ENCODE results near the gene PIANP. TPM values are rescaled to one million over a fixed set of nuclear protein-coding genes. Genes with fewer than 3 reads are reported as not detected.
A peak's percentile ranks its signal among the peaks of the same experiment; 100 is the strongest.
"Not testable (repeated sequence)": the region's sequence is repeated elsewhere in the genome, so short reads cannot be mapped to it uniquely, and the experiment has no call there.

Gene PIANP, protein sequence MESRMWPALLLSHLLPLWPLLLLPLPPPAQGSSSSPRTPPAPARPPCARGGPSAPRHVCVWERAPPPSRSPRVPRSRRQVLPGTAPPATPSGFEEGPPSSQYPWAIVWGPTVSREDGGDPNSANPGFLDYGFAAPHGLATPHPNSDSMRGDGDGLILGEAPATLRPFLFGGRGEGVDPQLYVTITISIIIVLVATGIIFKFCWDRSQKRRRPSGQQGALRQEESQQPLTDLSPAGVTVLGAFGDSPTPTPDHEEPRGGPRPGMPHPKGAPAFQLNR
- not detected for total RNA-seq

DNA sequence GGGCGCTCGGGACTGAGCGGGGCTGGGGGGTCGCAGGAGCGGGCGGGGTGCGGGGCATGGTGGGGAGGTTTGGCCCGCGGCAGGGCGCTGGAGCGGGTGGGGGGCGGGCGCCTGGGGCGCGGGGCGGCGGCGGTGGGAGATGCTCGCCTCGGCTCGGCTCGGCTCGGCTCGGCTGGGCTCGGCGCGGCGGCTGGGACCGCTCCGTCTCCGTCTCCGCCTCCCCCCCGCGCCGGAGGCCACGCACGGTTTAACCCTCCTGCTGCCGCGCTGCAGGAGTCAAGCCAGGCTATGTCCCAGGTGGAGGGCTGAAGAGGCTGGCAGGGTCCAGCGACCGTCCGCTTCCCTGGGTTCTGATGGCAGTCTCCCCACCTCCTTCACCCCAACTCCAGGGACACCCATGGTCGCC lies at the start of gene PIANP:
PIANP (minus strand) TSS at position 170 of the 406 bp plus-strand sequence. CDS start 2,754 bp downstream, outside the sequence.
- POLR2A ChIA-PET, result no interaction called here
- peak; percentile 38 for DNase-seq
- CTCF ChIA-PET, result no interaction called here
- H3K4me3 Mint-ChIP-seq, result peak within 1 kb of the TSS; percentile 51
- H3K27ac Mint-ChIP-seq, result no peak within 1 kb of the TSS
- peaks cover 18% of the 10 kb centered on the region for H3K4me1 Mint-ChIP-seq (ENCODE audit: low read depth)
- H3K27me3 Mint-ChIP-seq (ENCODE audit: low read depth), result peaks cover 59% of the 10 kb centered on the region
- H3K36me3 Mint-ChIP-seq (ENCODE audit: low read depth), result no peaks in the 10 kb centered on the region
- no peaks in the 10 kb centered on the region for H3K9me3 Mint-ChIP-seq (ENCODE audit: insufficient read depth)
- peak; percentile 79 for ATAC-seq

DNA sequence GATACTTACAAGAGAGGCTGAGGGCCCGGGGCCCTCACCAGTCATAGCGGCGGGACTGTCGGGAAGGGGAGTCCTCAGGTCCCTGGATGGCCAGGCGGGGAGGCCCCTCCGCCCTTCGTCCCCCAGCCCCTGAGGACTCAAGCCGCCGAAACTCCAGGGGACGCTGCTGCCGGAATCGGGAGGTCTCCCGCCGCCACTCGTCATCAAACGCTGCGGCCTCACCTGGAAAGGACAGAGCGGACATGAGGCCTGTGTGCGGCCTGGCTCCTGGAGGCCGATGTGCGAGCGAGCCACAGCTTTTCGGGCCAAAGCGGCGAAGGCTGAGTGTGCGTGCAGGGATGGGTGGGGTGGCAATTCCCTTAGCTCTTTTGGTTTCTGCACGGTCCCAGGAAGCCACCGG lies 48.1 kb upstream of the PIANP start:
- ChIA-PET CTCF (no interaction called here), POLR2A (interaction anchor here (1.4 kb wide), 1 partner anchor 25 kb away, joined by 3 read pairs; the partner anchor contains the start of gene COPS7A)
- H3K4me3 Mint-ChIP-seq, result no peak overlapping the region
- H3K27me3 Mint-ChIP-seq (ENCODE audit: low read depth), result no peaks in the 10 kb centered on the region
- H3K9me3 Mint-ChIP-seq (ENCODE audit: insufficient read depth), result no peaks in the 10 kb centered on the region
- no peak for DNase-seq
- peaks cover 53% of the 10 kb centered on the region for H3K36me3 Mint-ChIP-seq (ENCODE audit: low read depth)
- ATAC-seq, result no peak
- H3K4me1 Mint-ChIP-seq (ENCODE audit: low read depth), result peaks cover 41% of the 10 kb centered on the region
- H3K27ac Mint-ChIP-seq, result no peak overlapping the region

- POLR2A ChIA-PET, result no interaction called here
- ATAC-seq (no peak), DNase-seq (no peak)
- H3K27me3 Mint-ChIP-seq (ENCODE audit: low read depth), result no peaks in the 10 kb centered on the region
- H3K4me3 Mint-ChIP-seq, result no peak overlapping the region
- no peaks in the 10 kb centered on the region for H3K9me3 Mint-ChIP-seq (ENCODE audit: insufficient read depth)
- CTCF ChIA-PET, result no interaction called here
- peaks cover 53% of the 10 kb centered on the region for H3K36me3 Mint-ChIP-seq (ENCODE audit: low read depth)
- peak overlapping the region; percentile 35 for H3K27ac Mint-ChIP-seq
- H3K4me1 Mint-ChIP-seq (ENCODE audit: low read depth), result peaks cover 36% of the 10 kb centered on the region
Observed at GRCh38 chr12:6747216-6747615, 46.6 kb upstream of the PIANP start.

- DNase-seq (peak; percentile 66), ATAC-seq (peak; percentile 86)
- ChIA-PET CTCF (interaction anchor here (0.8 to 6.5 kb wide), 5 partner anchors 8 to 83 kb away, joined by 3 to 30 read pairs (median 5); partner anchors contain the start of genes MLF2 and PTMS), POLR2A (interaction anchor here (1.0 to 2.1 kb wide), 4 partner anchors 22 to 57 kb away, joined by 3 to 7 read pairs (median 4); partner anchors contain the start of genes COPS7A and ZNF384)
- H3K9me3 Mint-ChIP-seq (ENCODE audit: insufficient read depth), result no peaks in the 10 kb centered on the region
- H3K27me3 Mint-ChIP-seq (ENCODE audit: low read depth), result no peaks in the 10 kb centered on the region
- H3K4me3 Mint-ChIP-seq, result peak overlapping the region; percentile 0
- H3K27ac Mint-ChIP-seq, result peak overlapping the region; percentile 90
- peaks cover 24% of the 10 kb centered on the region for H3K4me1 Mint-ChIP-seq (ENCODE audit: low read depth)
- H3K36me3 Mint-ChIP-seq (ENCODE audit: low read depth), result peaks cover 42% of the 10 kb centered on the region
Observed at GRCh38 chr12:6745741-6746525, 45.3 kb upstream of the PIANP start.

DNA sequence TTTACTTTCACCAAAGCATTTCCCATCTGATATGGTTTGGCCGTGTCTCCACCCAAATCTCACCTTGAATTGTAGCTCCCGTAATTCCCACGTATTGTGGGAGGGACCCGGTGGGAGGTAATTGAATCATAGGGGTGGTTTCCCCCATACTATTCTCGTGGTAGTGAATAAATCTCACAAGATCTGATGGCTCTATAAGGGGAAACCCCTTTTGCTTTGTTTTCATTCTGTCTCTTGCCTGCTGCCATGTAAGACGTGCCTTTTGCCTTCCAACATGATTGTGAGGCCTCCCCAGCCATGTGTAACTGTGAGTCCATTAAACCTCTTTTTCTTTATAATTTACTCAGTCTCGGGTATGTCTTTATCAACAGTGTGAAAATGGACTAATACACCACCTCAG lies 42.7 kb upstream of the PIANP start:
- ChIA-PET CTCF (interaction anchor here (6.5 kb wide), 1 partner anchor 10 kb away, joined by 30 read pairs; the partner anchor contains the start of gene MLF2), POLR2A (interaction anchor here (2.3 kb wide), 1 partner anchor 9 kb away, joined by 6 read pairs; the partner anchor contains the start of gene MLF2)
- H3K27me3 Mint-ChIP-seq (ENCODE audit: low read depth); H3K9me3 Mint-ChIP-seq (ENCODE audit: insufficient read depth); H3K4me3 Mint-ChIP-seq; DNase-seq; ATAC-seq; H3K27ac Mint-ChIP-seq: not testable (repeated sequence)
- Mint-ChIP-seq H3K4me1 (ENCODE audit: low read depth) (peaks cover 20% of the 10 kb centered on the region), H3K36me3 (ENCODE audit: low read depth) (peaks cover 28% of the 10 kb centered on the region)

GRCh38 chr12:6742834-6743233 lies 42.2 kb upstream of the PIANP start:
- H3K4me1 Mint-ChIP-seq (ENCODE audit: low read depth), result peaks cover 20% of the 10 kb centered on the region
- DNase-seq, result no peak
- CTCF ChIA-PET, result interaction anchor here (0.7 to 6.5 kb wide), 2 partner anchors 11 to 24 kb away, joined by 3 to 30 read pairs; partner anchors contain the start of gene MLF2
- H3K36me3 Mint-ChIP-seq (ENCODE audit: low read depth), result peaks cover 23% of the 10 kb centered on the region
- no peaks in the 10 kb centered on the region for H3K9me3 Mint-ChIP-seq (ENCODE audit: insufficient read depth)
- no peak overlapping the region for H3K27ac Mint-ChIP-seq
- ATAC-seq, result no peak
- no peak overlapping the region for H3K4me3 Mint-ChIP-seq
- POLR2A ChIA-PET, result interaction anchor here (2.3 kb wide), 1 partner anchor 10 kb away, joined by 6 read pairs; the partner anchor contains the start of gene MLF2
- no peaks in the 10 kb centered on the region for H3K27me3 Mint-ChIP-seq (ENCODE audit: low read depth)

DNA sequence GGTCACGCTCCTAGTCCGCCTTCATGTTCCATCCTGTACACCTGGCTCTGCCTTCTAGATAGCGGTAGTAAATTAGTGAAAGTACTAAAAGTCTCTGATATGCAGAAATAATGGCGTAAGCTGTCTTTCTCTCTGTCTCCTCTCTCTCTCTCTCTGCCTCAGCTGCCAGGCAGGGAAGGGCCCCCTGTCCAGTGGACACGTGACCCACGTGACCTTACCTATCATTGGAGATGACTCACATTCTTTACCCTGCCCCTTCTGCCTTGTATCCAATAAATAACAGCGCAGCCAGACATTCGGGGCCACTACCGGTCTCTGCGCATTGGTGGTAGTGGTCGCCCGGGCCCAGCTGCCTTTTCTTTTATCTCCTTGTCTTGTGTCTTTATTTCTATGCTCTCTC lies 41.5 kb upstream of the PIANP start:
- not testable (repeated sequence) for H3K9me3 Mint-ChIP-seq (ENCODE audit: insufficient read depth); H3K27me3 Mint-ChIP-seq (ENCODE audit: low read depth); DNase-seq; ATAC-seq; H3K27ac Mint-ChIP-seq; H3K4me3 Mint-ChIP-seq
- peaks cover 20% of the 10 kb centered on the region for H3K4me1 Mint-ChIP-seq (ENCODE audit: low read depth)
- H3K36me3 Mint-ChIP-seq (ENCODE audit: low read depth), result peaks cover 15% of the 10 kb centered on the region
- POLR2A ChIA-PET, result interaction anchor here (2.3 kb wide), 1 partner anchor 10 kb away, joined by 6 read pairs; the partner anchor contains the start of gene MLF2
- CTCF ChIA-PET, result interaction anchor here (0.7 to 6.5 kb wide), 2 partner anchors 12 to 25 kb away, joined by 3 to 30 read pairs; partner anchors contain the start of gene MLF2

DNA sequence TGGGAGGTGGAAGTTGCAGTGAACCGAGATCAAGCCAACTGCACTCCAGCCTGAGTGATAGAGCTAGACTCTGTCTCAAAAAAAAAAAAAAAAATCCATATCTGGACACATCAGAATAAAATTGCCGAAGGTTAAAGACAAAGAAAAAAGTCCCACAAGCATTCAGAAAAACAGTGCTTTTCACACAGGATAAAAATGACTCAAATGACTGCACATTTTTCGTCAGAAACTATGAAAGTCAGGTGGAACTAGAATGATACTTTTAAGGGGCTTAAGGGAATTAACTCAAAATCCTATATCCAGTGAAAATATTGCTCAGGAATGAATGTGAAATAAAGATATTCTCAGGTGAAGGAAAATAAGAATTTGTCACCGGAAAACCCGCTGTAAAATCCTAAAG lies 36.1 kb upstream of the PIANP start:
- Mint-ChIP-seq H3K36me3 (ENCODE audit: low read depth) (peaks cover 3% of the 10 kb centered on the region), H3K27me3 (ENCODE audit: low read depth) (no peaks in the 10 kb centered on the region), H3K27ac (no peak overlapping the region), H3K4me3 (no peak overlapping the region), H3K9me3 (ENCODE audit: insufficient read depth) (no peaks in the 10 kb centered on the region), H3K4me1 (ENCODE audit: low read depth) (peaks cover 10% of the 10 kb centered on the region)
- CTCF ChIA-PET, result interaction anchor here (0.6 to 2.8 kb wide), 6 partner anchors 13 to 116 kb away, joined by 3 to 17 read pairs (median 4); partner anchors contain the start of genes COPS7A and MLF2
- ATAC-seq, result no peak
- no peak for DNase-seq
- POLR2A ChIA-PET, result interaction anchor here (0.8 kb wide), 1 partner anchor 13 kb away, joined by 3 read pairs; the partner anchor contains the start of gene COPS7A

- peak overlapping the region; percentile 44 for H3K27ac Mint-ChIP-seq
- DNase-seq (peak; percentile 68), ATAC-seq (peak; percentile 76)
- POLR2A ChIA-PET, result no interaction called here
- CTCF ChIA-PET, result interaction anchor here (0.8 to 2.8 kb wide), 5 partner anchors 12 to 117 kb away, joined by 3 to 13 read pairs (median 4); partner anchors contain the start of genes COPS7A and MLF2
- H3K27me3 Mint-ChIP-seq (ENCODE audit: low read depth), result no peaks in the 10 kb centered on the region
- H3K4me1 Mint-ChIP-seq (ENCODE audit: low read depth), result peaks cover 10% of the 10 kb centered on the region
- H3K36me3 Mint-ChIP-seq (ENCODE audit: low read depth), result peaks cover 8% of the 10 kb centered on the region
- H3K4me3 Mint-ChIP-seq, result no peak overlapping the region
- no peaks in the 10 kb centered on the region for H3K9me3 Mint-ChIP-seq (ENCODE audit: insufficient read depth)
Observed at GRCh38 chr12:6735448-6736191, 35.0 kb upstream of the PIANP start.

GRCh38 chr12:6734506-6735387 lies 34.1 kb upstream of the PIANP start:
- Mint-ChIP-seq H3K4me3 (no peak overlapping the region), H3K27me3 (ENCODE audit: low read depth) (no peaks in the 10 kb centered on the region), H3K36me3 (ENCODE audit: low read depth) (peaks cover 14% of the 10 kb centered on the region), H3K27ac (no peak overlapping the region), H3K9me3 (ENCODE audit: insufficient read depth) (no peaks in the 10 kb centered on the region), H3K4me1 (ENCODE audit: low read depth) (peaks cover 10% of the 10 kb centered on the region)
- no peak for ATAC-seq
- ChIA-PET POLR2A (interaction anchor here (1.2 to 2.1 kb wide), 3 partner anchors 10 to 18 kb away, joined by 4 to 12 read pairs (median 5); partner anchors contain the start of genes COPS7A and MLF2), CTCF (interaction anchor here (0.7 to 2.9 kb wide), 7 partner anchors 10 to 91 kb away, joined by 3 to 12 read pairs (median 4); partner anchors contain the start of genes COPS7A, MLF2 and PTMS)
- DNase-seq, result no peak

Data from activated CD8-positive, alpha-beta T cell treated with anti-CD3 and anti-CD28 coated beads, Interleukin-2, amount 10 ng/mL, durations not matched to agents 7 days and 5 days (primary cell).